ENCODE data around the gene CTSD. TPM values are rescaled to one million over a fixed set of nuclear protein-coding genes. Genes with fewer than 3 reads are reported as not detected.

The CTSD gene
- total and polyA plus RNA-seq, 2 of the 8 experiments (the other 6 are each of a cell fraction or from before 2014, with no cell fraction given), result 169 to 173 TPM

DNA sequence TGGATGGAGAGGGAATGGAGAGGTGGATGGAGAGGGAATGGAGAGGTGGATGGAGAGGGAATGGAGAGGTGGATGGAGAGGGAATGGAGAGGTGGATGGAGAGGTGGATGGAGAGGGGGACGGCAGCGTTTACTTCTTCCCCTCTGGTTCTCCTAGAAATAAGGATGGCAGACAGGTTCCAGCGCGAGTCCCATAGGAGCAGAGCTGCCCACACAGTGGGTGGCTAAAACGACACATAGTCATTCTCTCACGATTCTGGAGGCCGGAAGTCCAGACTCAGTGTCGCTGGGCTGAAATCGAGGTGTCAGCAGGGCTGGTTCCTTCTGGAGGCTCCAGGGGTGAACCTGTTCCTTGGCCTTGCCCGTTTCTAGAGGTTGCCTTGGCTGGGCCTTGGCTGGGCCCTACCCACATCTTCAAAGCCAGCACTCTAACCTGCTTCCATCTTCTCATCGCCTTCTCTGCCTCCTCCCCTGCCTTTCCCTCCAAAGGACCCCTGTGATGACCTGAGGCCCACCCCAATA, 12.7 kb upstream of the CTSD start:
- Histone ChIP-seq H4K8ac (ENCODE audit: extremely low read depth, insufficient read depth, low read length) (no peak overlapping the region), H3K27me3 (replicated peaks in 1 of 4; ENCODE audit: control insufficient read depth in 3 of 4, extremely low read depth in 1 of 4, insufficient read depth in 3 of 4, low read length in 3 of 4) (no peaks in the 10 kb centered on the region; a peak in 3 of 7 replicates), H3K23me2 (ENCODE audit: low read depth, low read length) (peaks cover 3% of the 10 kb centered on the region; the same call in 1 of the 2 replicates), H3K9me3 (ENCODE audit: insufficient read depth in 2 of 2, low read depth in 1 of 2, low read length in 1 of 2) (no peaks in the 10 kb centered on the region), H2BK120ac (replicated peaks; ENCODE audit: low read depth, low read length) (no peak overlapping the region), H2BK15ac (ENCODE audit: low read length) (no peak overlapping the region), H3K27ac (ENCODE audit: low read depth, low read length) (no peak overlapping the region), H3K4me1 (replicated peaks in 1 of 4; ENCODE audit: control insufficient read depth in 3 of 4, insufficient read depth in 4 of 4, low read length in 3 of 4) (peaks cover 5 to 20% (median 11%) of the 10 kb centered on the region in 4 experiments), H2AK5ac (ENCODE audit: low read depth, low read length) (0 out of 2 replicates have a peak overlapping the region, but pooled peaks have one; percentile 65), H3K4ac (replicated peaks; ENCODE audit: insufficient read length, low read depth, low read length) (no peak overlapping the region), H4K20me1 (replicated peaks in 1 of 2; ENCODE audit: control insufficient read depth in 1 of 2, insufficient read depth in 2 of 2, low read length in 2 of 2) (no peaks in the 10 kb centered on the region), H2BK20ac (ENCODE audit: low read length) (no peak overlapping the region), H3K4me3 (ENCODE audit: extremely low read depth in 1 of 4, insufficient read depth in 2 of 4, low read depth in 3 of 4, low read length in 4 of 4) (no peak overlapping the region), H3K18ac (ENCODE audit: extremely low read depth, low read length) (no peak overlapping the region), H4K5ac (ENCODE audit: insufficient read length, low read depth, low read length) (no peak overlapping the region), H2BK12ac (ENCODE audit: low read depth, low read length) (no peak overlapping the region), H2AFZ (ENCODE audit: low read length) (no peak overlapping the region), H3K79me1 (ENCODE audit: low read depth, low read length) (no peaks in the 10 kb centered on the region), H4K91ac (replicated peaks; ENCODE audit: insufficient read length, low read length) (no peak overlapping the region), H2BK5ac (ENCODE audit: low read depth, low read length) (no peak overlapping the region), H3K23ac (ENCODE audit: insufficient read length) (no peak overlapping the region), H3K14ac (ENCODE audit: insufficient read length) (no peak overlapping the region), H3K4me2 (ENCODE audit: insufficient read depth in 1 of 2, low read depth in 2 of 2, low read length in 2 of 2) (no peak overlapping the region), H3K56ac (replicated peaks; ENCODE audit: insufficient read length, low read depth, low read length) (no peak overlapping the region), H3K9ac (replicated peaks in 1 of 4; ENCODE audit: extremely low read depth in 1 of 4, low read depth in 3 of 4, low read length in 3 of 4) (no peak overlapping the region), H3K36me3 (ENCODE audit: control insufficient read depth in 2 of 4, insufficient read depth in 4 of 4, low read length in 3 of 4) (no peaks in the 10 kb centered on the region), H3K79me2 (ENCODE audit: control insufficient read depth in 1 of 2, insufficient read depth in 2 of 2, low read length in 2 of 2) (no peaks in the 10 kb centered on the region)
- WGBS, 2 experiments (ENCODE audit: extremely low coverage in 1 of 2, insufficient coverage in 1 of 2, insufficient read length in 1 of 2, insufficient replicate concordance in 2 of 2, low coverage in 1 of 2, low lambda C conversion rate in 2 of 2, missing lambda C conversion rate in 1 of 2), result 96% methylated on average over 7 of the region's 11 CpGs; no CpG with 5 or more reads in 1 of the 2 experiments
- ChIA-PET POLR2A (ENCODE audit: partially characterized antibody) (no interaction called here), CTCF (ENCODE audit: partially characterized antibody) (interaction anchor here (1.4 to 2.0 kb wide), 3 partner anchors 9 to 48 kb away, joined by 3 to 9 read pairs (median 8); no protein-coding TSS in a partner anchor)
- TF ChIP-seq CBX5 (IDR thresholded peaks at IDR 0.05; ENCODE audit: low read depth, low read length), result no peak
- TF ChIP-seq TAF7 (optimal IDR thresholded peaks at IDR 0.05; ENCODE audit: borderline replicate concordance, low read depth, low read length), result no peak
- TF ChIP-seq CHD1 (IDR thresholded peaks at IDR 0.05; ENCODE audit: low read depth, low read length), result no peak
- no peak for TF ChIP-seq KDM1A (IDR thresholded peaks at IDR 0.05; ENCODE audit: borderline replicate concordance, low read length)
- no peak for TF ChIP-seq POLR2A (IDR thresholded peaks at IDR 0.05; ENCODE audit: control extremely low read depth in 1 of 2, low read depth in 2 of 2, low read length in 2 of 2)
- TF ChIP-seq, protein P1, sequence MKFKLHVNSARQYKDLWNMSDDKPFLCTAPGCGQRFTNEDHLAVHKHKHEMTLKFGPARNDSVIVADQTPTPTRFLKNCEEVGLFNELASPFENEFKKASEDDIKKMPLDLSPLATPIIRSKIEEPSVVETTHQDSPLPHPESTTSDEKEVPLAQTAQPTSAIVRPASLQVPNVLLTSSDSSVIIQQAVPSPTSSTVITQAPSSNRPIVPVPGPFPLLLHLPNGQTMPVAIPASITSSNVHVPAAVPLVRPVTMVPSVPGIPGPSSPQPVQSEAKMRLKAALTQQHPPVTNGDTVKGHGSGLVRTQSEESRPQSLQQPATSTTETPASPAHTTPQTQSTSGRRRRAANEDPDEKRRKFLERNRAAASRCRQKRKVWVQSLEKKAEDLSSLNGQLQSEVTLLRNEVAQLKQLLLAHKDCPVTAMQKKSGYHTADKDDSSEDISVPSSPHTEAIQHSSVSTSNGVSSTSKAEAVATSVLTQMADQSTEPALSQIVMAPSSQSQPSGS (IDR thresholded peaks at IDR 0.05; ENCODE audit: low read length), result no peak
- no peak for TF ChIP-seq HDAC6 (IDR thresholded peaks at IDR 0.05; ENCODE audit: low read depth, low read length)
- no peak for DNase-seq (ENCODE audit: low read depth in 1 of 2, low spot score in 2 of 2)
- no peak for FAIRE-seq
